ENCODE measurements around the gene CLBA1. TPM values are rescaled to one million over a fixed set of nuclear protein-coding genes. Genes with fewer than 3 reads are reported as not detected.
"Not testable (repeated sequence)": the region's sequence is repeated elsewhere in the genome, so short reads cannot be mapped to it uniquely, and the experiment has no call there.

CLBA1 gene
- total RNA-seq, 1 experiment from 2014 or later, result 3.0 TPM

- no peaks in the 10 kb centered on the region for H3K27me3 ChIP-seq (replicated peaks; ENCODE audit: control insufficient read depth, insufficient read depth, low read length)
- Mint-ChIP-seq H3K36me3 (ENCODE audit: insufficient read depth, unreplicated experiment) (no peaks in the 10 kb centered on the region), H3K27me3 (ENCODE audit: insufficient read depth, unreplicated experiment) (peaks cover 4% of the 10 kb centered on the region), H3K9me3 (ENCODE audit: unreplicated experiment) (no peaks in the 10 kb centered on the region), H3K4me3 (ENCODE audit: unreplicated experiment) (no peak overlapping the region), H3K27ac (ENCODE audit: unreplicated experiment) (no peak overlapping the region), H3K4me1 (ENCODE audit: low read depth, unreplicated experiment) (no peaks in the 10 kb centered on the region)
- POLR2A ChIA-PET, result no interaction called here
- H3K36me3 ChIP-seq (ENCODE audit: control insufficient read depth, insufficient read depth, low read length), result no peaks in the 10 kb centered on the region
- CTCF ChIA-PET, result no interaction called here
- no peak for DNase-seq
- H3K4me3 ChIP-seq (ENCODE audit: low read depth, low read length), result no peak overlapping the region
- intact Hi-C loops (cut with micrococcal nuclease; ENCODE audit: unreplicated experiment), result no loop called here
- no peaks in the 10 kb centered on the region for H3K9me3 ChIP-seq
- H3K4me1 ChIP-seq, result no peaks in the 10 kb centered on the region
- TF ChIP-seq, protein P1, sequence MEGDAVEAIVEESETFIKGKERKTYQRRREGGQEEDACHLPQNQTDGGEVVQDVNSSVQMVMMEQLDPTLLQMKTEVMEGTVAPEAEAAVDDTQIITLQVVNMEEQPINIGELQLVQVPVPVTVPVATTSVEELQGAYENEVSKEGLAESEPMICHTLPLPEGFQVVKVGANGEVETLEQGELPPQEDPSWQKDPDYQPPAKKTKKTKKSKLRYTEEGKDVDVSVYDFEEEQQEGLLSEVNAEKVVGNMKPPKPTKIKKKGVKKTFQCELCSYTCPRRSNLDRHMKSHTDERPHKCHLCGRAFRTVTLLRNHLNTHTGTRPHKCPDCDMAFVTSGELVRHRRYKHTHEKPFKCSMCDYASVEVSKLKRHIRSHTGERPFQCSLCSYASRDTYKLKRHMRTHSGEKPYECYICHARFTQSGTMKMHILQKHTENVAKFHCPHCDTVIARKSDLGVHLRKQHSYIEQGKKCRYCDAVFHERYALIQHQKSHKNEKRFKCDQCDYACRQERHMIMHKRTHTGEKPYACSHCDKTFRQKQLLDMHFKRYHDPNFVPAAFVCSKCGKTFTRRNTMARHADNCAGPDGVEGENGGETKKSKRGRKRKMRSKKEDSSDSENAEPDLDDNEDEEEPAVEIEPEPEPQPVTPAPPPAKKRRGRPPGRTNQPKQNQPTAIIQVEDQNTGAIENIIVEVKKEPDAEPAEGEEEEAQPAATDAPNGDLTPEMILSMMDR (IDR thresholded peaks at IDR 0.05; ENCODE audit: insufficient read depth in 1 of 2, low read depth in 1 of 2, low read length in 1 of 2, severe bottlenecking in 1 of 2, unreplicated experiment in 1 of 2), result no peak
- BruUV-seq (replicated peaks), result no TSS peak
These were observed 36.9 kb upstream of the CLBA1 start for GRCh38 chr14:104948736-104949031.

- BruUV-seq (replicated peaks); H3K36me3 ChIP-seq (ENCODE audit: control insufficient read depth, insufficient read depth, low read length); H3K4me1 ChIP-seq; H3K4me1 Mint-ChIP-seq (ENCODE audit: low read depth, unreplicated experiment); H3K27me3 ChIP-seq (replicated peaks; ENCODE audit: control insufficient read depth, insufficient read depth, low read length); POLR2A ChIA-PET; H3K4me3 ChIP-seq (ENCODE audit: low read depth, low read length); H3K36me3 Mint-ChIP-seq (ENCODE audit: insufficient read depth, unreplicated experiment); intact Hi-C loops (cut with micrococcal nuclease; ENCODE audit: unreplicated experiment); H3K4me3 Mint-ChIP-seq (ENCODE audit: unreplicated experiment); DNase-seq; H3K27ac Mint-ChIP-seq (ENCODE audit: unreplicated experiment); H3K9me3 Mint-ChIP-seq (ENCODE audit: unreplicated experiment); CTCF ChIA-PET; H3K9me3 ChIP-seq: not testable (repeated sequence)
- H3K27me3 Mint-ChIP-seq (ENCODE audit: insufficient read depth, unreplicated experiment), result peaks cover 10% of the 10 kb centered on the region
These were observed 36.1 kb upstream of the CLBA1 start for GRCh38 chr14:104949406-104949955.

DNA sequence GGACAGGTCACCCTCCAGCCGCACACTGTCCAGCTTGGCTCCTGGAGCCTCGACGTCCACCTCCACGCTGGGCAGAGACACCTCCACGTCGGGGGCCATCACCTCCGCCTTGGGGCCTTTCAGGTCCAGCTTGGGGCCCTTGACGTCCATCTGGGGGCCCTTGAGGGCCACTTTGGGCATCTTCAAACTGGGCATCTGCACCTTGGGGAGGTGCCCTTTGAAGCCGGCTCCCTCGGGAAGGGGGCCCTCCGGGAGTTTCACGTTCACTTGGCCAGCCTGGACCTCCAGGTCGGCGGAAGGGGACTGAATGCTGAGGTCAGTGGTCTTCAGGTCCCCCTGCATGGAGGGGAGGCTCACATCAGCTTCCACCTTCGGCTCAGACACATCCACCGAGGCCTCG lies 35.6 kb upstream of the CLBA1 start:
- Histone ChIP-seq H3K9me3 (no peaks in the 10 kb centered on the region), H3K4me3 (ENCODE audit: low read depth, low read length) (no peak overlapping the region), H3K4me1 (no peaks in the 10 kb centered on the region), H3K36me3 (ENCODE audit: control insufficient read depth, insufficient read depth, low read length) (no peaks in the 10 kb centered on the region), H3K27me3 (replicated peaks; ENCODE audit: control insufficient read depth, insufficient read depth, low read length) (no peaks in the 10 kb centered on the region)
- intact Hi-C loops (cut with micrococcal nuclease; ENCODE audit: unreplicated experiment), result no loop called here
- ChIA-PET POLR2A (no interaction called here), CTCF (no interaction called here)
- Mint-ChIP-seq H3K4me1 (ENCODE audit: low read depth, unreplicated experiment) (no peaks in the 10 kb centered on the region), H3K4me3 (ENCODE audit: unreplicated experiment) (no peak overlapping the region), H3K27me3 (ENCODE audit: insufficient read depth, unreplicated experiment) (peaks cover 11% of the 10 kb centered on the region), H3K27ac (ENCODE audit: unreplicated experiment) (no peak overlapping the region), H3K9me3 (ENCODE audit: unreplicated experiment) (no peaks in the 10 kb centered on the region), H3K36me3 (ENCODE audit: insufficient read depth, unreplicated experiment) (no peaks in the 10 kb centered on the region)
- TF ChIP-seq, protein P1 (IDR thresholded peaks at IDR 0.05; ENCODE audit: insufficient read depth in 1 of 2, low read depth in 1 of 2, low read length in 1 of 2, severe bottlenecking in 1 of 2, unreplicated experiment in 1 of 2), result no peak
- DNase-seq, result no peak
- no TSS peak for BruUV-seq (replicated peaks)

DNA sequence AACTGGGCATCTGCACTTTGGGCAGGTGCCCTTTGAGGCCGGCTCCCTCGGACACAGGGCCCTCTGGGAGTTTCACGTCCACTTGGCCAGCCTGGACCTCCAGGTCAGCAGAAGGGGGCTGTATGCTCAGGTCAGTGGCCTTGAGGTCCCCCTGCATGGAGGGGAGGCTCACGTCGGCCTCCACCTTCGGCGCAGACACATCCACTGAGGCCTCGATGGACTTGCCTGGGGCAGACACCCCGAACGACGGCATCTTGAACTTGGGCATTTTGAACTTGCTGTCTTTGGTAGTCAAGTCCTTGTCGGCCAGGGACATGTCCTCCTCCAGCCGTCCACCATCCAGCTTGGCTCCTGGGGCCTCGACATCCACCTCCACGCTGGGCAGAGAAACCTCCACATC lies 34.9 kb upstream of the CLBA1 start:
- BruUV-seq (replicated peaks); H3K4me3 ChIP-seq (ENCODE audit: low read depth, low read length); H3K4me3 Mint-ChIP-seq (ENCODE audit: unreplicated experiment); H3K4me1 ChIP-seq; H3K36me3 Mint-ChIP-seq (ENCODE audit: insufficient read depth, unreplicated experiment); H3K9me3 Mint-ChIP-seq (ENCODE audit: unreplicated experiment); H3K27ac Mint-ChIP-seq (ENCODE audit: unreplicated experiment); POLR2A ChIA-PET; CTCF ChIA-PET; H3K36me3 ChIP-seq (ENCODE audit: control insufficient read depth, insufficient read depth, low read length); H3K27me3 ChIP-seq (replicated peaks; ENCODE audit: control insufficient read depth, insufficient read depth, low read length); H3K9me3 ChIP-seq; DNase-seq; H3K4me1 Mint-ChIP-seq (ENCODE audit: low read depth, unreplicated experiment); intact Hi-C loops (cut with micrococcal nuclease; ENCODE audit: unreplicated experiment): not testable (repeated sequence)
- peaks cover 11% of the 10 kb centered on the region for H3K27me3 Mint-ChIP-seq (ENCODE audit: insufficient read depth, unreplicated experiment)

DNA sequence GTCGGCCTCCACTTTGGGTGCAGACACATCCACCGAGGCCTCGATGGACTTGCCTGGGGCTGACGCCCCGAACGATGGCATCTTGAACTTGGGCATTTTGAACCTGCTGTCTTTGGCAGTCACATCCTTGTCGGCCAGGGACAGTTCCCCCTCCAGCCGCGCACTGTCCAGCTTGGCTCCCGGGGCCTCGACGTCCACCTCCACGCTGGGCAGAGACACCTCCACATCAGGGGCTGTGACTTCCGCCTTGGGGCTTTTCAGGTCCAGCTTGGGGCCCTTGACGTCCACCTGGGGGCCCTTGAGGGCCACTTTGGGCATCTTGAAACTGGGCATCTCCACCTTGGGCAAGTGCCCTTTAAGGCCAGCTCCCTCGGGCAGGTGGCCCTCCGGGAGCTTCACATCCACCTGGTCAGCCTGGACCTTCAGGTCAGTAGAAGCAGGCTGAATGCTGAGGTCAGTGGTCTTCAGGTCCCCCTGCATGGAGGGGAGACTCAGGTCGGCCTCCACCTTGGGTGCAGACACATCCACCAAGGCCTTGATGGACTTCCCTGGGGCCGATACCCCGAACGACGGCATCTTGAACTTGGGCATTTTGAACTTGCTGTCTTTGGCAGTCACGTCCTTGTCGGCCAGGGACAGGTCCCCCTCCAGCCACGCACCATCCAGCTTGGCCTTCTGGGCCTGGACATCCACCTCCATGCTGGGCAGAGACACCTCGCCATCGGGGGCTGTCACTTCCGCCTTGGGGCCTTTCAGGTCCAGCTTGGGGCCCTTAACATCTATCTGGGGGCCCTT lies 33.5 kb upstream of the CLBA1 start:
- H3K27me3 ChIP-seq (replicated peaks; ENCODE audit: control insufficient read depth, insufficient read depth, low read length); H3K4me3 Mint-ChIP-seq (ENCODE audit: unreplicated experiment); H3K9me3 ChIP-seq; H3K4me1 ChIP-seq; H3K36me3 ChIP-seq (ENCODE audit: control insufficient read depth, insufficient read depth, low read length); DNase-seq; BruUV-seq (replicated peaks); H3K4me1 Mint-ChIP-seq (ENCODE audit: low read depth, unreplicated experiment); H3K27ac Mint-ChIP-seq (ENCODE audit: unreplicated experiment); H3K9me3 Mint-ChIP-seq (ENCODE audit: unreplicated experiment); H3K4me3 ChIP-seq (ENCODE audit: low read depth, low read length); H3K36me3 Mint-ChIP-seq (ENCODE audit: insufficient read depth, unreplicated experiment); intact Hi-C loops (cut with micrococcal nuclease; ENCODE audit: unreplicated experiment); CTCF ChIA-PET: not testable (repeated sequence)
- H3K27me3 Mint-ChIP-seq (ENCODE audit: insufficient read depth, unreplicated experiment), result peaks cover 11% of the 10 kb centered on the region
- POLR2A ChIA-PET, result interaction anchor here (0.5 kb wide), 1 partner anchor 123 kb away, joined by 4 read pairs; no protein-coding TSS in a partner anchor

Data from Caco-2 (cell line).